Chondrocyte (in vitro differentiated cells): ENCODE measurements around the gene HES1. TPM values are rescaled to one million over a fixed set of nuclear protein-coding genes. Genes with fewer than 3 reads are reported as not detected.
"Not testable (repeated sequence)": the region's sequence is repeated elsewhere in the genome, so short reads cannot be mapped to it uniquely, and the experiment has no call there.

Experiments
- DNase-seq: peaks from one replicate; pipeline ENCODE4 v3.0.0; 2021; ENCODE audit warnings: mixed read lengths, low spot score
- H3K27ac Mint-ChIP-seq: one replicate; pipeline ENCODE4 v1.8.0; 2021; ENCODE audit warnings: mild to moderate bottlenecking, moderate library complexity, mixed read lengths; ENCODE audit not compliant: unreplicated experiment
- H3K27me3 Mint-ChIP-seq: 2 replicates; pipeline ENCODE4 v1.8.0; 2021; ENCODE audit warnings: low read depth, mixed read lengths
- H3K36me3 Mint-ChIP-seq: 2 replicates; pipeline ENCODE4 v1.8.0; 2021; ENCODE audit warnings: low read depth, mixed read lengths
- H3K4me1 Mint-ChIP-seq: 2 replicates; pipeline ENCODE4 v1.8.0; 2021; ENCODE audit warnings: low read depth, mild to moderate bottlenecking, mixed read lengths
- H3K4me3 Mint-ChIP-seq: one replicate; pipeline ENCODE4 v1.8.0; 2021; ENCODE audit warnings: mild to moderate bottlenecking, moderate library complexity, mixed read lengths; ENCODE audit not compliant: unreplicated experiment
- H3K9me3 Mint-ChIP-seq: 2 replicates; pipeline ENCODE4 v1.8.0; 2021; ENCODE audit warnings: low read depth, mixed read lengths
- CTCF ChIP-seq: fragments of 200-600 bp; sonication (generic); IDR thresholded peaks from 2 replicates; pipeline ENCODE4 v1.5.0; 2021; ENCODE audit warnings: antibody characterized with exemption, mild to moderate bottlenecking, moderate library complexity
- total RNA-seq: library from RNA; stranded (reverse); gene quantifications from 3 replicates; pipeline ENCODE4 v1.2.1, GENCODE V29; 2021

HES1 gene
- total RNA-seq, 1 donor from 2014 or later, result 31.2 TPM

DNA sequence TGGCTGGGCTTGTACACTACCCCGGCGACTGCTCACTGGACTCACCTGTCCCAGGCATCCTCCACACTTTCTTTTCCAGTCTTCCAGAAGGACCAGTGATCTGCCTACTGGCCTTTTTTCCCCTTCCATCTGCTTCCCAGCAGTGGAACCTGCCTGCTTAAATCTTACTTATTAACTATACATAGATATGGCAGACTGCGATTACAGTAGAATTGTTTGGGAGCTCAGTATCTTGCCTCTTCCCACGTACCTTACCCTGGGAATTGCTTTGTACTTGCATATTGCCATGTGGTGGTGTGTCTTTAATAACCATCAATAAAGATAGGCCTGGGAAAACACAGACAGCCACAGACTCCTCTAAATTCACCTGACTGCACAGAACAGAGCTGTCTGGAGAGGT lies 11.8 kb upstream of the HES1 start:
- Mint-ChIP-seq H3K4me1 (no peaks in the 10 kb centered on the region), H3K9me3 (no peaks in the 10 kb centered on the region), H3K4me3 (no peak overlapping the region), H3K27me3 (peaks cover 83% of the 10 kb centered on the region), H3K27ac (no peak overlapping the region), H3K36me3 (peaks cover 4% of the 10 kb centered on the region)
- no peak for DNase-seq
- no peak for TF ChIP-seq CTCF

GRCh38 chr3:194125442-194125841 lies 10.5 kb upstream of the HES1 start:
- no peak for DNase-seq
- H3K36me3 Mint-ChIP-seq, result peaks cover 2% of the 10 kb centered on the region
- no peak for TF ChIP-seq CTCF
- no peaks in the 10 kb centered on the region for H3K9me3 Mint-ChIP-seq
- peaks cover 10% of the 10 kb centered on the region for H3K4me1 Mint-ChIP-seq
- no peak overlapping the region for H3K27ac Mint-ChIP-seq
- peaks cover 71% of the 10 kb centered on the region for H3K27me3 Mint-ChIP-seq
- H3K4me3 Mint-ChIP-seq, result no peak overlapping the region

- H3K27ac Mint-ChIP-seq, result no peak overlapping the region
- peaks cover 22% of the 10 kb centered on the region for H3K4me1 Mint-ChIP-seq
- H3K9me3 Mint-ChIP-seq, result no peaks in the 10 kb centered on the region
- DNase-seq, result no peak
- H3K27me3 Mint-ChIP-seq, result peaks cover 67% of the 10 kb centered on the region
- no peak overlapping the region for H3K4me3 Mint-ChIP-seq
- no peak for TF ChIP-seq CTCF
- peaks cover 2% of the 10 kb centered on the region for H3K36me3 Mint-ChIP-seq
Measured at GRCh38 chr3:194126790-194127189, 9.2 kb upstream of the HES1 start.

- no peak for DNase-seq
- peaks cover 34% of the 10 kb centered on the region for H3K4me1 Mint-ChIP-seq
- TF ChIP-seq CTCF, result no peak
- no peaks in the 10 kb centered on the region for H3K9me3 Mint-ChIP-seq
- H3K36me3 Mint-ChIP-seq, result no peaks in the 10 kb centered on the region
- H3K27ac Mint-ChIP-seq, result no peak overlapping the region
- H3K4me3 Mint-ChIP-seq, result no peak overlapping the region
- peaks cover 53% of the 10 kb centered on the region for H3K27me3 Mint-ChIP-seq
Measured at GRCh38 chr3:194128202-194128918, 7.6 kb upstream of the HES1 start.

GRCh38 chr3:194128919-194129295 lies 7.0 kb upstream of the HES1 start:
- H3K9me3 Mint-ChIP-seq, H3K36me3 Mint-ChIP-seq, H3K27ac Mint-ChIP-seq, H3K4me3 Mint-ChIP-seq, DNase-seq: not testable (repeated sequence)
- peaks cover 49% of the 10 kb centered on the region for H3K27me3 Mint-ChIP-seq
- H3K4me1 Mint-ChIP-seq, result peaks cover 39% of the 10 kb centered on the region

DNA sequence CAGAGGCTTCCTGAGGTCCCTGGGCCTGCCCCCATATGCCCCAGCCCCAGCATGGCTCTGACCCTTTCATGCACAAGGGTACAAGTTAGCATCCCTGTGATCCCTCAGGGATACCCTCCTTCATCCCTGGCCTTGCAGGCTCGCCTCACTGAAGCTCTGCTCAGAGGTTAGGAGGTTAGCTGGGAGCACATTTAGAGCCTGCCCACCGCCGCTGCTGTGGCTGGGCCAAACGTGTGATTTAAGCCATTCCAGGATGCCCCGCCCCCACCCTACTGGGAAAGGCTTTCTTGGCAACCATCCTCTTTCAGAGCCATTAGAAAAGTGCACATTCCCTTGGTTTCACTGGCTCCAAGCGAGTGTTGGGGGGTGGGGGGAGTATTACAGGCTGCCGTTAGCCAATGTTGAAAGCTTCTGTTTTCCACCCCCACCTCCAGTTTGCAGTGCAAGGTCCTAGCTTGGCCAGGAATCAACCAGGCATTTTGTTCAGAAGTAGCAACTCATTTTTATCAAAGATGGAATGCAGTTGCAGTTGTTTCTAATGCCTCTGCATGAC lies 6.3 kb upstream of the HES1 start:
- peaks cover 39% of the 10 kb centered on the region for H3K4me1 Mint-ChIP-seq
- DNase-seq, result no peak
- no peak overlapping the region for H3K4me3 Mint-ChIP-seq
- peaks cover 41% of the 10 kb centered on the region for H3K27me3 Mint-ChIP-seq
- H3K9me3 Mint-ChIP-seq, result no peaks in the 10 kb centered on the region
- no peak overlapping the region for H3K27ac Mint-ChIP-seq
- TF ChIP-seq CTCF, result no peak
- H3K36me3 Mint-ChIP-seq, result no peaks in the 10 kb centered on the region
